ENCODE results near the gene TBC1D14. TPM values are rescaled to one million over a fixed set of nuclear protein-coding genes. Genes with fewer than 3 reads are reported as not detected.

TBC1D14 gene
- total and polyA plus RNA-seq, 9 of the 15 experiments (the other 6 are each of a cell fraction or from before 2014, with no cell fraction given) = 2.1 to 59.6 (median 44.8) TPM

DNA sequence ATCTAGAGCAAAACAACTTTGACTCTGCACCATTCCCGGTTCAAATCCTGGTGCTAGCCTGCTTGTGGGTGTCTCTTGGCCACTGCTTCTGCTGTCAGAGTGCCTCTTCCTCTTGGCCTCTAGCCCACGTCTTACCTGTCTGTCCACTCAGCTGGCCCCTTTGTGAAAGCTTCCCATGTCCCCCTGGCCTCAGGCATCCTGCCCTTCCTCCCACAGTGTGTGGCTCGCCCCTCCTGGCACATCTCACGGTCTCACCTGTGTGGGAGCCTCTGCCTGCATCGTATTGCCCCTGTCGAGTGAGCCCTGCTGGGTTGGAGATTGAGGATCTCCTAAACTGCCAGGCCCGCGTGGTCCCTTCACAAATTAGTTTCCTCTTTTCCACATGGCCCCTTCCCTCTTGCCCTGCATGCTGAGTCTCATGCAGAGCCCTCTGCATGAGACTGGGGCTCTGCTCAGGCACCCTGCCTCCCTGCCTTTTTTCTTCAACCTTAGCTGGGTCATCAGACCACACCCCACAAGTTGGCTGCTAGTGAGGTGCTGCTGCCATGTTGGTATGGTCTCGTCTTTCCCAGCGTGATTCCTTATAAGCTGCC is 79.8 kb downstream of the TBC1D14 start:
- Histone ChIP-seq H2AFZ (ENCODE audit: low read depth, low read length) (no peak overlapping the region), H3K27ac (ENCODE audit: extremely low read depth, low read depth, low read length) (no peak overlapping the region), H3K27me3 (ENCODE audit: control insufficient read depth in 2 of 2, insufficient read depth in 2 of 2, low read length in 2 of 2) (no peaks in the 10 kb centered on the region), H3K9me1 (ENCODE audit: control insufficient read depth, insufficient read depth, low read length) (peaks cover 5% of the 10 kb centered on the region), H3K9ac (ENCODE audit: insufficient read depth in 1 of 2, low read depth in 2 of 2, low read length in 2 of 2) (peak overlapping the region in 1 of 2 experiments; percentile 69; a peak in 2 of 4 replicates), H3K4me1 (replicated peaks in 1 of 2; ENCODE audit: control insufficient read depth in 2 of 2, insufficient read depth in 2 of 2, low read length in 2 of 2) (peaks cover 32 to 39% of the 10 kb centered on the region in 2 experiments; a peak in 4 of 5 replicates), H3K4me2 (ENCODE audit: insufficient read depth, low read length) (no peak overlapping the region), H3K79me2 (ENCODE audit: control insufficient read depth, insufficient read depth, low read length) (peaks cover 93% of the 10 kb centered on the region), H3K4me3 (no peak overlapping the region), H4K20me1 (replicated peaks; ENCODE audit: control insufficient read depth, insufficient read depth, low read length) (peaks cover 21% of the 10 kb centered on the region), H3K36me3 (ENCODE audit: control insufficient read depth, insufficient read depth, low read length) (peaks cover 50% of the 10 kb centered on the region), H3K9me3 (replicated peaks; ENCODE audit: control insufficient read depth, insufficient read depth, low read depth, low read length) (no peaks in the 10 kb centered on the region)
- WGBS (ENCODE audit: insufficient coverage, low coverage, missing lambda C conversion rate) = 83% methylated on average over 10 of the region's 10 CpGs
- no TSS peak for BruUV-seq (replicated peaks)
- intact Hi-C loops (cut with micrococcal nuclease) (loop anchor here (5.0 kb wide), 2 partner anchors 93 to 257 kb away; no protein-coding TSS in a partner anchor), in situ Hi-C loops (cut with MboI) (no loop called here)
- POLR2A ChIA-PET = no interaction called here
- no peak for FAIRE-seq
- ATAC-seq = no peak
- CTCF ChIA-PET (ENCODE audit: low intra/inter-chr PET ratio) = no interaction called here
- no peak for DNase-seq (ENCODE audit: extremely low read depth in 1 of 4, low spot score in 3 of 4)
- TF ChIP-seq PCBP2 (IDR thresholded peaks at IDR 0.05; ENCODE audit: low read depth, low read length, poor library complexity, severe bottlenecking) (no peak), ZNF778 (CRISPR knock-in tag; IDR thresholded peaks at IDR 0.05) (no peak), FOXP1 (CRISPR knock-in tag; IDR thresholded peaks at IDR 0.05) (no peak), RFX1 (IDR thresholded peaks at IDR 0.05) (no peak), CXXC5 (CRISPR knock-in tag; IDR thresholded peaks at IDR 0.05) (no peak), NEUROD1 (IDR thresholded peaks at IDR 0.05; ENCODE audit: borderline replicate concordance, low read depth, low read length, partially characterized antibody) (no peak), DACH1 (IDR thresholded peaks at IDR 0.05; ENCODE audit: partially characterized antibody) (no peak), ZNF143 (CRISPR knock-in tag; IDR thresholded peaks at IDR 0.05) (no peak)
- TF ChIP-seq, protein P1, sequence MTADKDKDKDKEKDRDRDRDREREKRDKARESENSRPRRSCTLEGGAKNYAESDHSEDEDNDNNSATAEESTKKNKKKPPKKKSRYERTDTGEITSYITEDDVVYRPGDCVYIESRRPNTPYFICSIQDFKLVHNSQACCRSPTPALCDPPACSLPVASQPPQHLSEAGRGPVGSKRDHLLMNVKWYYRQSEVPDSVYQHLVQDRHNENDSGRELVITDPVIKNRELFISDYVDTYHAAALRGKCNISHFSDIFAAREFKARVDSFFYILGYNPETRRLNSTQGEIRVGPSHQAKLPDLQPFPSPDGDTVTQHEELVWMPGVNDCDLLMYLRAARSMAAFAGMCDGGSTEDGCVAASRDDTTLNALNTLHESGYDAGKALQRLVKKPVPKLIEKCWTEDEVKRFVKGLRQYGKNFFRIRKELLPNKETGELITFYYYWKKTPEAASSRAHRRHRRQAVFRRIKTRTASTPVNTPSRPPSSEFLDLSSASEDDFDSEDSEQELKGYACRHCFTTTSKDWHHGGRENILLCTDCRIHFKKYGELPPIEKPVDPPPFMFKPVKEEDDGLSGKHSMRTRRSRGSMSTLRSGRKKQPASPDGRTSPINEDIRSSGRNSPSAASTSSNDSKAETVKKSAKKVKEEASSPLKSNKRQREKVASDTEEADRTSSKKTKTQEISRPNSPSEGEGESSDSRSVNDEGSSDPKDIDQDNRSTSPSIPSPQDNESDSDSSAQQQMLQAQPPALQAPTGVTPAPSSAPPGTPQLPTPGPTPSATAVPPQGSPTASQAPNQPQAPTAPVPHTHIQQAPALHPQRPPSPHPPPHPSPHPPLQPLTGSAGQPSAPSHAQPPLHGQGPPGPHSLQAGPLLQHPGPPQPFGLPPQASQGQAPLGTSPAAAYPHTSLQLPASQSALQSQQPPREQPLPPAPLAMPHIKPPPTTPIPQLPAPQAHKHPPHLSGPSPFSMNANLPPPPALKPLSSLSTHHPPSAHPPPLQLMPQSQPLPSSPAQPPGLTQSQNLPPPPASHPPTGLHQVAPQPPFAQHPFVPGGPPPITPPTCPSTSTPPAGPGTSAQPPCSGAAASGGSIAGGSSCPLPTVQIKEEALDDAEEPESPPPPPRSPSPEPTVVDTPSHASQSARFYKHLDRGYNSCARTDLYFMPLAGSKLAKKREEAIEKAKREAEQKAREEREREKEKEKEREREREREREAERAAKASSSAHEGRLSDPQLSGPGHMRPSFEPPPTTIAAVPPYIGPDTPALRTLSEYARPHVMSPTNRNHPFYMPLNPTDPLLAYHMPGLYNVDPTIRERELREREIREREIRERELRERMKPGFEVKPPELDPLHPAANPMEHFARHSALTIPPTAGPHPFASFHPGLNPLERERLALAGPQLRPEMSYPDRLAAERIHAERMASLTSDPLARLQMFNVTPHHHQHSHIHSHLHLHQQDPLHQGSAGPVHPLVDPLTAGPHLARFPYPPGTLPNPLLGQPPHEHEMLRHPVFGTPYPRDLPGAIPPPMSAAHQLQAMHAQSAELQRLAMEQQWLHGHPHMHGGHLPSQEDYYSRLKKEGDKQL (CRISPR knock-in tag; IDR thresholded peaks at IDR 0.05; ENCODE audit: borderline replicate concordance) = no peak
- TF ChIP-seq, protein P2, sequence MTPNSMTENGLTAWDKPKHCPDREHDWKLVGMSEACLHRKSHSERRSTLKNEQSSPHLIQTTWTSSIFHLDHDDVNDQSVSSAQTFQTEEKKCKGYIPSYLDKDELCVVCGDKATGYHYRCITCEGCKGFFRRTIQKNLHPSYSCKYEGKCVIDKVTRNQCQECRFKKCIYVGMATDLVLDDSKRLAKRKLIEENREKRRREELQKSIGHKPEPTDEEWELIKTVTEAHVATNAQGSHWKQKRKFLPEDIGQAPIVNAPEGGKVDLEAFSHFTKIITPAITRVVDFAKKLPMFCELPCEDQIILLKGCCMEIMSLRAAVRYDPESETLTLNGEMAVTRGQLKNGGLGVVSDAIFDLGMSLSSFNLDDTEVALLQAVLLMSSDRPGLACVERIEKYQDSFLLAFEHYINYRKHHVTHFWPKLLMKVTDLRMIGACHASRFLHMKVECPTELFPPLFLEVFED (CRISPR knock-in tag; conservative IDR thresholded peaks at IDR 0.05) = no peak
- TF ChIP-seq, protein P3, sequence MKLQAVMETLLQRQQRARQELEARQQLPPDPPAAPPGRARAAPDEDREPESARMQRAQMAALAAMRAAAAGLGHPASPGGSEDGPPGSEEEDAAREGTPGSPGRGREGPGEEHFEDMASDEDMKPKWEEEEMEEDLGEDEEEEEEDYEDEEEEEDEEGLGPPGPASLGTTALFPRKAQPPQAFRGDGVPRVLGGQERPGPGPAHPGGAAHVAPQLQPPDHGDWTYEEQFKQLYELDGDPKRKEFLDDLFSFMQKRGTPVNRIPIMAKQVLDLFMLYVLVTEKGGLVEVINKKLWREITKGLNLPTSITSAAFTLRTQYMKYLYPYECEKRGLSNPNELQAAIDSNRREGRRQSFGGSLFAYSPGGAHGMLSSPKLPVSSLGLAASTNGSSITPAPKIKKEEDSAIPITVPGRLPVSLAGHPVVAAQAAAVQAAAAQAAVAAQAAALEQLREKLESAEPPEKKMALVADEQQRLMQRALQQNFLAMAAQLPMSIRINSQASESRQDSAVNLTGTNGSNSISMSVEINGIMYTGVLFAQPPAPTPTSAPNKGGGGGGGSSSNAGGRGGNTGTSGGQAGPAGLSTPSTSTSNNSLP (IDR thresholded peaks at IDR 0.05; ENCODE audit: borderline replicate concordance, low read depth, low read length) = no peak
- TF ChIP-seq, protein P4, sequence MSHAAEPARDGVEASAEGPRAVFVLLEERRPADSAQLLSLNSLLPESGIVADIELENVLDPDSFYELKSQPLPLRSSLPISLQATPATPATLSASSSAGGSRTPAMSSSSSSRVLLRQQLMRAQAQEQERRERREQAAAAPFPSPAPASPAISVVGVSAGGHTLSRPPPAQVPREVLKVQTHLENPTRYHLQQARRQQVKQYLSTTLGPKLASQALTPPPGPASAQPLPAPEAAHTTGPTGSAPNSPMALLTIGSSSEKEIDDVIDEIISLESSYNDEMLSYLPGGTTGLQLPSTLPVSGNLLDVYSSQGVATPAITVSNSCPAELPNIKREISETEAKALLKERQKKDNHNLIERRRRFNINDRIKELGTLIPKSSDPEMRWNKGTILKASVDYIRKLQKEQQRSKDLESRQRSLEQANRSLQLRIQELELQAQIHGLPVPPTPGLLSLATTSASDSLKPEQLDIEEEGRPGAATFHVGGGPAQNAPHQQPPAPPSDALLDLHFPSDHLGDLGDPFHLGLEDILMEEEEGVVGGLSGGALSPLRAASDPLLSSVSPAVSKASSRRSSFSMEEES (CRISPR knock-in tag; IDR thresholded peaks at IDR 0.05) = no peak

Data from K562 (cell line).